Caco-2 (cell line): Measurements from ENCODE around the gene GUCA2A. TPM values are rescaled to one million over a fixed set of nuclear protein-coding genes. Genes with fewer than 3 reads are reported as not detected.
A peak's percentile ranks its signal among the peaks of the same experiment; 100 is the strongest.

Experiments used
- BruUV-seq: library from RNA; stranded (reverse); fragments of 400-500 nt; replicated peaks from 2 replicates; lab custom pipeline; 2021; lab: Mats Ljungman, UMichigan
- CTCF ChIA-PET: fragments of 300-600 bp; sonication (Branson Sonifier 250); formaldehyde crosslinking; loops from one replicate; lab custom pipeline; 2022; ENCODE audit warnings: antibody characterized with exemption; lab: Charles Lee
- POLR2A ChIA-PET: fragments of 300-600 bp; sonication (Branson Sonifier 250); formaldehyde crosslinking; loops from one replicate; lab custom pipeline; 2022; ENCODE audit warnings: antibody characterized with exemption; lab: Charles Lee
- DNase-seq, 2 experiments: peaks; one replicate each; pipeline versions ENCODE4 v3.0.0 to v3.0.0-alpha.2; 2020 to 2022
- H3K27me3 ChIP-seq: replicated peaks from 2 replicates; pipeline ENCODE4 v1.6.0; 2011; ENCODE audit warnings: low read length; ENCODE audit not compliant: control insufficient read depth, insufficient read depth
- H3K36me3 ChIP-seq: 2 replicates; pipeline ENCODE4 v1.5.1; 2011; ENCODE audit warnings: low read length; ENCODE audit not compliant: control insufficient read depth, insufficient read depth
- H3K4me1 ChIP-seq: fragments of 250-450 bp; sonication (Bioruptor Pico); 2 replicates; pipeline ENCODE4 v1.5.1; 2020; ENCODE audit warnings: mild to moderate bottlenecking
- H3K4me3 ChIP-seq: 2 replicates; pipeline ENCODE4 v1.5.1; 2011; ENCODE audit warnings: low read depth, mild to moderate bottlenecking, control low read depth, low read length
- H3K9me3 ChIP-seq: fragments of 250-450 bp; sonication (Bioruptor Pico); 2 replicates; pipeline ENCODE4 v1.5.1; 2020; ENCODE audit warnings: mild to moderate bottlenecking, moderate library complexity
- H3K27ac Mint-ChIP-seq: one replicate; pipeline ENCODE4 v1.8.0; 2022; ENCODE audit warnings: mixed read lengths; ENCODE audit not compliant: unreplicated experiment
- H3K27me3 Mint-ChIP-seq: one replicate; pipeline ENCODE4 v1.8.0; 2022; ENCODE audit warnings: mixed read lengths; ENCODE audit not compliant: insufficient read depth, unreplicated experiment
- H3K36me3 Mint-ChIP-seq: one replicate; pipeline ENCODE4 v1.8.0; 2022; ENCODE audit warnings: mild to moderate bottlenecking, mixed read lengths; ENCODE audit not compliant: insufficient read depth, unreplicated experiment
- H3K4me1 Mint-ChIP-seq: one replicate; pipeline ENCODE4 v1.8.0; 2022; ENCODE audit warnings: low read depth, mixed read lengths; ENCODE audit not compliant: unreplicated experiment
- H3K4me3 Mint-ChIP-seq: one replicate; pipeline ENCODE4 v1.8.0; 2022; ENCODE audit warnings: mild to moderate bottlenecking, moderate library complexity, mixed read lengths; ENCODE audit not compliant: unreplicated experiment
- H3K9me3 Mint-ChIP-seq: one replicate; pipeline ENCODE4 v1.8.0; 2022; ENCODE audit warnings: mixed read lengths; ENCODE audit not compliant: unreplicated experiment
- CTCF ChIP-seq, 2 experiments: fragments of 200-600 bp in 1 of 2; IDR thresholded peaks; 1 replicate in 1 of 2; 2 replicates in 1 of 2; pipeline versions ENCODE4 v1.5.1 to v1.8.0; 2011 to 2022; ENCODE audit warnings: antibody characterized with exemption in 1 of 2, control low read depth in 1 of 2, inconsistent platforms in 1 of 2, low read depth in 1 of 2, low read length in 1 of 2, mild to moderate bottlenecking in 1 of 2, moderate library complexity in 1 of 2; ENCODE audit not compliant: insufficient read depth in 1 of 2, severe bottlenecking in 1 of 2, unreplicated experiment in 1 of 2
- intact Hi-C: fragments of 100-400 bp; cut with micrococcal nuclease; formaldehyde crosslinking; loops from one replicate; pipeline ENCODE4 v1.10.0; 2022; ENCODE audit not compliant: unreplicated experiment
- total RNA-seq: library from RNA; stranded (reverse); gene quantifications from 2 replicates; pipeline ENCODE4 v1.2.3, GENCODE V29; 2022

The GUCA2A gene
- total RNA-seq, 1 experiment from 2014 or later = 28.8 TPM

DNA sequence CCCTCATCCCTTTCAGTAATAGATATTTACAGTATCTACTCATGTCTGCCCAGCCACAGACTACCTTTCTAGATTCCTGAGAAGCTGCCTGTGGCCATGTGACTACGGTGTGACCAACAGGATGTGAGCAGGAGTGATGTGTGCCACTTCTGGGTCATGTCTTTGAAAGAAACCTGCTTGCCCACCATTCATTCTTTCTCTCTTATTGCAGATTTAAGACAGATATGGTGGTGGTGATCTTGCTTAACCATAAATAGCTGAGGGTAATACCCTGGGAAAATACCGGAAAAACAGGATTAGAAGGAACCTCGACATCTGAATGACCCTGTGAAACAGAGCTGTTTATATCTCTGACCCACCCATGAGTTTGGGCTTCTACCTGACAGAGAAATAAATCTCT, 41.6 kb upstream of the GUCA2A start:
- H3K27me3 ChIP-seq = no peaks in the 10 kb centered on the region
- no peaks in the 10 kb centered on the region for H3K9me3 ChIP-seq
- intact Hi-C loops = no loop called here
- TF ChIP-seq CTCF (IDR thresholded peaks at IDR 0.05; ENCODE audit: insufficient read depth in 1 of 2, low read depth in 1 of 2, low read length in 1 of 2, severe bottlenecking in 1 of 2, unreplicated experiment in 1 of 2) = no peak
- no TSS peak for BruUV-seq
- Mint-ChIP-seq H3K27me3 (no peaks in the 10 kb centered on the region), H3K36me3 (peaks cover 55% of the 10 kb centered on the region), H3K4me3 (peak overlapping the region; percentile 21), H3K27ac (no peak overlapping the region), H3K9me3 (no peaks in the 10 kb centered on the region), H3K4me1 (peaks cover 14% of the 10 kb centered on the region)
- DNase-seq = no peak
- no peak overlapping the region for H3K4me3 ChIP-seq
- POLR2A ChIA-PET = no interaction called here
- no peaks in the 10 kb centered on the region for H3K4me1 ChIP-seq
- 0 out of 2 replicates have a peak, but pooled peaks cover 2% of the 10 kb centered on the region for H3K36me3 ChIP-seq
- CTCF ChIA-PET = no interaction called here

GRCh38 chr1:42201986-42202385, 37.4 kb upstream of the GUCA2A start:
- H3K36me3 Mint-ChIP-seq = peaks cover 75% of the 10 kb centered on the region

GRCh38 chr1:42198251-42198650, 33.7 kb upstream of the GUCA2A start:
- H3K4me1 ChIP-seq = no peaks in the 10 kb centered on the region
- Mint-ChIP-seq H3K27ac (no peak overlapping the region), H3K4me1 (no peaks in the 10 kb centered on the region), H3K36me3 (peaks cover 56% of the 10 kb centered on the region), H3K27me3 (no peaks in the 10 kb centered on the region), H3K9me3 (no peaks in the 10 kb centered on the region), H3K4me3 (no peak overlapping the region)
- H3K4me3 ChIP-seq = no peak overlapping the region
- POLR2A ChIA-PET = no interaction called here
- BruUV-seq = no TSS peak
- CTCF ChIA-PET = no interaction called here
- no peaks in the 10 kb centered on the region for H3K9me3 ChIP-seq
- intact Hi-C loops = no loop called here
- no peaks in the 10 kb centered on the region for H3K27me3 ChIP-seq
- no peaks in the 10 kb centered on the region; the same call in 1 of the 2 replicates for H3K36me3 ChIP-seq
- DNase-seq = no peak
- TF ChIP-seq CTCF (IDR thresholded peaks at IDR 0.05; ENCODE audit: insufficient read depth in 1 of 2, low read depth in 1 of 2, low read length in 1 of 2, severe bottlenecking in 1 of 2, unreplicated experiment in 1 of 2) = no peak

More at GRCh38 chr1:42201986-42202385, 37.4 kb upstream of the GUCA2A start:
- no peak overlapping the region for H3K4me3 ChIP-seq
- no peaks in the 10 kb centered on the region for H3K4me1 ChIP-seq
- TF ChIP-seq CTCF (IDR thresholded peaks at IDR 0.05; ENCODE audit: insufficient read depth in 1 of 2, low read depth in 1 of 2, low read length in 1 of 2, severe bottlenecking in 1 of 2, unreplicated experiment in 1 of 2) = no peak
- POLR2A ChIA-PET = no interaction called here
- Mint-ChIP-seq H3K4me3 (no peak overlapping the region), H3K27me3 (no peaks in the 10 kb centered on the region), H3K9me3 (no peaks in the 10 kb centered on the region), H3K27ac (no peak overlapping the region), H3K4me1 (peaks cover 10% of the 10 kb centered on the region)
- CTCF ChIA-PET = no interaction called here
- intact Hi-C loops = no loop called here
- H3K9me3 ChIP-seq = no peaks in the 10 kb centered on the region
- BruUV-seq = no TSS peak
- H3K27me3 ChIP-seq = no peaks in the 10 kb centered on the region
- no peak for DNase-seq
- no peaks in the 10 kb centered on the region; the same call in 1 of the 2 replicates for H3K36me3 ChIP-seq
